ENCODE measurements around the gene RMI1. TPM values are rescaled to one million over a fixed set of nuclear protein-coding genes. Genes with fewer than 3 reads are reported as not detected.

The RMI1 gene
- total RNA-seq, 2 experiments from 2014 or later, result 31.8 to 32.3 TPM

DNA sequence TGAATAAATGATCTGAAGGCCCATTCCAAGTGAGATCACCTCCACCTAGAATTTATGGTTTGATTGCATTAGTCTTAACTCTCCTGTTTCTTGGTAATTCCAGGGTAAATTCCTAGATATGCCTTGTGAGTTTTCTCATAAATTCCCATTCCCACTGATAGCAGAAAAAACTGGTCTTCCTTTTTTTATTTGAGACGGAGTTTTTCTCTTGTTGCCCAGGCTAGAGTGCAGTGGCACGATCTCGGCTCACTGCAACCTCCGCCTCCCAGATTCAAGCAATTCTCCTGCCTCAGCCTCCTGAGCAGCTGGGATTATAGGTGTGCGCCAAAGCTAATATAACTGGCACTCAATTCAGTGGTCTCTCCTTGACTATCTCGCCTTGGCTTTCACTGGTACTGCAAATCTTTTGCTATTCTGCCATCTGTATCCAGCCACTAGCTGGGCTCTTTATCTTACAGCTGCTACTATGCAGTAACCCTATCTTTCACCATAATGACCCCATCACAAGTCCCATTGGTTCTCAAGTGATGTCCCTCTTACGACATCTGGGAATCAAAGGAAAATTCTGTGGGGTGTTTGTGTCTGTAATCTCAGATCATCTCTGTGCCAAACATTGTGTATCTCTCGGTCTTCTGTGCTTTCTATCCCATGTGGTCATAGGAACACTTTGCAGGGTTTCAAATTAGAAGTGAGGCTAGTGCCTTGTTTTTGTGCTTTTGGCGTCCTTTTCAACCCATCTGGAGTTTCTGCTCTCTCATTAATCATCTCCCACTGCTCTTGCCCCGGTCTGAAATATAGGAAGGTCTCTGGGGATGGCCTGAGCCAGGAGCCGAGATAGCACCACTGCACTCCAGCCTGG lies 15.0 kb upstream of the RMI1 start:
- ChIA-PET CTCF (no interaction called here), POLR2A (interaction anchor here (0.7 kb wide), 1 partner anchor 10 kb away, joined by 3 read pairs; no protein-coding TSS in a partner anchor)

DNA sequence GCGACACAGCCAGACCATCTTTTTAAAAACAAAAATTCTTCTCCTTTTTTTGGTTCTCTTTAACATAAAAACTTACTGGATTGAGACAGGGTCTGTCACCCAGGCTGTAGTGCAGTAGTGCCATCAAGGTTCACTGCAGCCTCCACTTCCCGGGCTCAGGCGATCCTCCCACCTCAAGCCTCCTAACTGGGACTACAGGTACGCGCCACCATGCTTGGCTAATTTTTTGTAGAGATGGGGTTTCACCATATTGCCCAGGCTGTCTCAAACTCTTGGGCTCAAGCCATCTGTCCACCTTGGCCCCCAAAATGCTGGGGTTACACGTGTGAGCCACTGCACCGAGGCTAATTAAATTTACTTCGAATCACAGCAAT lies 14.4 kb upstream of the RMI1 start:
- POLR2A ChIA-PET, result interaction anchor here (1.9 kb wide), 1 partner anchor 13 kb away, joined by 15 read pairs; the partner anchor contains the start of genes HNRNPK and RMI1
- CTCF ChIA-PET, result no interaction called here

DNA sequence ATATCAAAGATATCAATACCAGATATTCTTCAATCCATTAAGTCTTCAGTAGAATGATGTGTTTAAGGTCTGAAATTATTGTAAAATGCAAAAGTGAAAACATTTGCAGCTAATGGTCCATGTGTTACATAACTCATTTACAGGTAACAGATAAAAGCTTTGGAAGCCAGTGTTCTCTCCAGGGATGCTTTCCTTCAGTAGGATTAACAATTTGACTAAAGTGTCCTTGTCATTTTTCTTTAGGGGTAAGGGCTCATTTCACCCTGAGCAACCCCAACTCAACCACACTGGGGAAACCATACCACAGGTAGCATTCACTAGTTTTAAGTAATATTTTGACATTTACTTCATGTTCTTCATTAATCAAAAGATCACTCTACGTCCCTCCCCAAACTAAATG lies 13.5 kb upstream of the RMI1 start:
- POLR2A ChIA-PET, result interaction anchor here (0.8 to 1.9 kb wide), 2 partner anchors 13 to 40 kb away, joined by 3 to 15 read pairs; partner anchors contain the start of genes HNRNPK and RMI1
- CTCF ChIA-PET, result no interaction called here

DNA sequence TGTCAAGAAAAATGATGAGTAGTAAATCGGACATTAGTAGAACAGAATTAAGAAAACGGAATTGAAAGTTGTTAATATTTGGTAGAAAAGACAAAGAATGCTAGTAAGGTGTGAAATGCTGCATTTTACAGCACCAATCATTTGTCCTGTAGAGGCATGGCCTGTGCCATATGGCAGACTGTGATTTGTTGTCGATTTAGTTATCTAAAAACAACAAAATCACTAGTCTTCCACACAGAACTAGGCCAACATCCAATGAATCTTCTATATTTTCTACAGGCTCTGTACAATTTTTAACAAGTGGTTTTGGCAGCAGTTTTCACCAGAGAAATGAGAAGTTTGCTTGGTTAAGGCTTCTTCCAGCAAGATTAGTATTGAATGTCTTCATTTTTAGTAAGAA lies 11.0 kb upstream of the RMI1 start:
- ChIA-PET CTCF (interaction anchor here (1.0 kb wide), 1 partner anchor 9 kb away, joined by 3 read pairs; no protein-coding TSS in a partner anchor), POLR2A (no interaction called here)

DNA sequence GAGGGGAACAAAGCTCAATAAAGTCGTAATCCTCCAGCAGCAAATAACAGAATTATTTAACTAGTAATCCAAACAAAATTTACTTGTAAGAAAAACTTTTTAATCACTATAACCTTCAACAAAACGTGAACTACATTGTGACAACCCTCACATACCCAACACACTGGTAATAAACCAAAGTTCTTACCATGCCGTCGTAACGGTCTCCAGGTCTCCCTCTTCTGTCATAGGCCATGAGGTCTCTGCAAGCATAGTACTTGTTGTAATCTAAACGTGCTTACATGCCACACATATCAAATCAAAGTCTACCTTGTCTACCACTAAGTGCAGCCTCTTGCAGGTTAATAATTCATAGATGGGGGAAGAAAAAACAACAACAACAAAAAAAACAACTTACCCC lies 9.1 kb upstream of the RMI1 start:
- POLR2A ChIA-PET, result interaction anchor here (1.5 to 2.7 kb wide), 2 partner anchors 8 to 10 kb away, joined by 3 to 9 read pairs; partner anchors contain the start of gene HNRNPK
- CTCF ChIA-PET, result interaction anchor here (0.6 kb wide), 1 partner anchor 10 kb away, joined by 3 read pairs; no protein-coding TSS in a partner anchor

DNA sequence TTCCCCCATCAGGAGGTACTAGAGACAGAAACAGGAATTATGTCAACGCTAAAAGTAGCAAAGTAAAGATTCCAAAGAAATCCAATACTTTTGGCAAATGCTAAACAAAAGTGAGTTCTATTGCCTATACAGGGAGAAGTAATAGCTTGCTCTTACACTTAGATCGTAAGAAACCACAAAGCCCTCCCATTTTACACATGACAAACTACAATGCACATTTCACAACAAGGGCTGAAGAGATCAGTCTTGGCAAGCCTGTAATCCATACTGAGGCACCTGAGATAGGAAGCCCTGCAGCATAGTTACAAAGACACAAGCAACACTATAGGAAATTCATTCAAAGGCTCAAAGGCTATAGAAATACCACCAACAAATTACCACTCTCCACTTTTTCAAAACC lies 8.3 kb upstream of the RMI1 start:
- ChIA-PET POLR2A (interaction anchor here (0.6 to 2.7 kb wide), 3 partner anchors 8 to 19 kb away, joined by 3 to 9 read pairs (median 6); no protein-coding TSS in a partner anchor), CTCF (no interaction called here)

DNA sequence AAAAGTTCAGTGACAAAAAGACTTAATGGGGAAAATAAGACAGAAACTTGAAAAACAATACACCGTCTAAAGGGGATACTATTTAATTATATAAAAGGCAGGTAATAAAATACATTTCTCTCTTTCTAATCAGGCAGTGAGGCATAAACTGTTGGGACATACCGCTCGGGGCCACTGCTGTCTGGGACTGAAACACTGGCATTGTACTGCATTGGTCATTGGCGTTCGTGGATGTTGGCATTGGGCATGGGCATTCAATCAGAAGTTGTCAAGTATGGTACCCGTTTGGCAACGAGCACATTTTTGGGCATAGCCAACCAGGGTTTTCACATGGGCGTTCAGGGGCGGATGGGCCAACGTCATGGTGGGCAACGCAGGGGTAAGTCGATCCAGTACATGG lies 5.3 kb upstream of the RMI1 start:
- CTCF ChIA-PET, result no interaction called here
- POLR2A ChIA-PET, result interaction anchor here (1.0 kb wide), 1 partner anchor 10 kb away, joined by 3 read pairs; no protein-coding TSS in a partner anchor

DNA sequence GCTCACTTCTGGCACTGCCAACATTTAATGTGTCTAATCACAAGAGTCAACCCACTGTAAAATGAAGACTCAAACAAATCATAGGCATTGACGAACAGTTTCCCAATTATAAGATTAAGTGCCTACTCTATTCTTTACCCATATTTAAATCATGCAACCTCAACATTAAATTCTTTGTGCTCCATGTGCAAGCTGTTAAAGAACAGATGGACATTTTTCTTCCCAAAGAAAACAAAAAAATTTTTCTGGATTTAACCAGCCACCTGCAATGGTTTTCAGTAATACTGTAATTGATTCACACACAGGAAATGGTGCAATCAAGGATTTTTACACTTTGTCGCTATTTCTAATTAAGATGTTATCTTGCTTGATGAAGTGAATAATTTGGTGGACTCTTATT lies 4.2 kb upstream of the RMI1 start:
- POLR2A ChIA-PET, result interaction anchor here (0.6 kb wide), 1 partner anchor 11 kb away, joined by 4 read pairs; no protein-coding TSS in a partner anchor
- CTCF ChIA-PET, result no interaction called here

DNA sequence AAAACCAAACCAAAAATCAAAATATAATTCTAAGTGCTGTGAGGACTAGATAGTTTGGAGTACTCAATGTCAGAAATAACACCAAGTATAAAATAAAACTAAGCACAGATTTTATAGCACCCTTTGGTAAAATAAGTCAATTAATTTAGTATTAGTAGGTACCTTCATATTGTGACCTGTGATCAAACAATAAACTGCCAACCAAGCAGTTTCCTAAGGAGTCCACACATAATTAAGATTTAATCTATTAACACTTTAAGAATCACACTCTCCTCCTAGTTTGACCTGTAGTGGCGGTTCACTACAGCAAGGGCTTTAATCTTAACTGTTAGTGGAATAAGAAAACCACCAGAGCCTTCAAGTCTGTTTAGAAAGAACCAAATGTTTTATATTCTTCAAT lies 3.4 kb upstream of the RMI1 start:
- POLR2A ChIA-PET, result interaction anchor here (0.5 kb wide), 1 partner anchor 13 kb away, joined by 18 read pairs; no protein-coding TSS in a partner anchor
- CTCF ChIA-PET, result no interaction called here

DNA sequence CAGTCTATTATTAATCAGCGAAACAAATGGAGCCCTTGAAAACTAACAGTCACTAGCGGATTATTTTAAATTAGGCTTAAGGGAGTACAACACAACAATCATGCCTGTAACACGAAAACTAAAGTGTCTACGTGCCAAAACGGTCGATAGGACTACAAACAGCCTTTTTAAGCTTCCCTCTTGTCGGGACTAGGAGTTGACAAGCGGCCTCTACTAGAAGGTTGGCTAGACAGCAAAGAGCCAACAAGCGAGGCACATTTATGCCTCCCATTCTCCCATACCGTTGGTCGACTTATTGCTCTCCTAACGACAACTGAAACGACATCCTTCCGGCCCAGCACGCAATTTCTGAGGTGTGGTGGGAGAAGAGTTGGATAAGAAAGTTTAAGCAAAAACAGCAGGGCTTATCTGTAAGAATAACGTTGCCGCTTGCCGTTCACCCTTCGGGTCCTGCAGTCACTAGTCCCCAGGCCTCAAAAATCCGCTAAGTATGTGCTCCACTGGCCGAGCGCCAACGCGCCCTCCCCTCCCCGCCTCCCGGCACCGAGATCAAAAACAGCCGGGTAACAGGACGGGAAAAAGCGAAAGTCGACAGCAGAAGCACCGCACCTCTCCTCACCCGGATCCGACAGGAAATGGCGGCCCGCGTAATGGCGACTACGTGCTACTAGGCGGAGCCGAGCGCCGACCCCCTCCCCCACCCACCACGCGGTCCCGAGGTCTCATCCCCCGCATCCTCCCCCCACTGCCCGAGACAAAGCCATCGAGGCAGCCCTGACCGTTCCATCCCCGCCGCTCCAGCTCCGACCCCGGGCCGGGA lies 1.4 kb upstream of the RMI1 start:
- CTCF ChIA-PET, result interaction anchor here (0.5 to 1.7 kb wide), 5 partner anchors 9 to 232 kb away, joined by 3 to 4 read pairs (median 3); partner anchors contain the start of gene KIF27

DNA sequence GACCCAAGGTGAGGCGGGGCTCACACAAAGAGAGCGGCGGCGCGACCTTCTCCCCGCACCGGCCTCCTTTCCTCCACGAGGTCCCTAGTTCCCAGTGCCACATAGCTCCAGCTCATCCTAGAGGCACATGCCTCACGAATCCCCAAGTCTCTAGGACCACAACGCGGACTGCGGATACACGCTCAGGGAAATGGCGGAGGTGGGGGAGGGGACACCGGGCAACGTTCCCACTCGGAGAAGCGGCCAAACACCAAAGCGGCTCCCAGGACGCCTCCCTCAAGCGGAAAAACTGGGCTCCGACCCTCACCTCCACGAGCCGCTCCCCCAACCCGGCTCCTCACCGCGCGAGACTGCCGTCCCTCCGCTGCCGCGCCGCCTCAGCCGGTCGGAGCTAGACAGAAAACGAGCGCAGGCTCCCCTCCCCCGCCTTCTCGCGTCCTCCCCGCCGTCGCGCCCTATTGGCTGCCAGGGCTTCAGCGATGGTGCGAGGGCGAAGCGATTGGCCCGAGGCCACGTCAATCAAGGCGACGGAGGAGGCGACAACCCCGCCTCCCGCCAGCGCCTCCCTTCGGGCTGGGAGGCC lies 702 bp upstream of the RMI1 start, which contains the start of gene HNRNPK:
Gene HNRNPK, minus strand, starts transcription at position 404 of the 583 bp plus-strand sequence. CDS start 1,963 bp downstream, outside the sequence.
- CTCF ChIA-PET, result interaction anchor here (0.7 to 1.7 kb wide), 4 partner anchors 10 to 232 kb away, joined by 3 read pairs; partner anchors contain the start of gene KIF27
- POLR2A ChIA-PET, result interaction anchor here (0.6 to 3.4 kb wide), 11 partner anchors 9 to 696 kb away, joined by 3 to 15 read pairs (median 3); partner anchors contain the start of gene KIF27

More for the DNA sequence above, 1.4 kb upstream of the RMI1 start:
- POLR2A ChIA-PET, result interaction anchor here (0.6 to 3.4 kb wide), 7 partner anchors 9 to 695 kb away, joined by 3 to 15 read pairs (median 4); partner anchors contain the start of gene KIF27

DNA sequence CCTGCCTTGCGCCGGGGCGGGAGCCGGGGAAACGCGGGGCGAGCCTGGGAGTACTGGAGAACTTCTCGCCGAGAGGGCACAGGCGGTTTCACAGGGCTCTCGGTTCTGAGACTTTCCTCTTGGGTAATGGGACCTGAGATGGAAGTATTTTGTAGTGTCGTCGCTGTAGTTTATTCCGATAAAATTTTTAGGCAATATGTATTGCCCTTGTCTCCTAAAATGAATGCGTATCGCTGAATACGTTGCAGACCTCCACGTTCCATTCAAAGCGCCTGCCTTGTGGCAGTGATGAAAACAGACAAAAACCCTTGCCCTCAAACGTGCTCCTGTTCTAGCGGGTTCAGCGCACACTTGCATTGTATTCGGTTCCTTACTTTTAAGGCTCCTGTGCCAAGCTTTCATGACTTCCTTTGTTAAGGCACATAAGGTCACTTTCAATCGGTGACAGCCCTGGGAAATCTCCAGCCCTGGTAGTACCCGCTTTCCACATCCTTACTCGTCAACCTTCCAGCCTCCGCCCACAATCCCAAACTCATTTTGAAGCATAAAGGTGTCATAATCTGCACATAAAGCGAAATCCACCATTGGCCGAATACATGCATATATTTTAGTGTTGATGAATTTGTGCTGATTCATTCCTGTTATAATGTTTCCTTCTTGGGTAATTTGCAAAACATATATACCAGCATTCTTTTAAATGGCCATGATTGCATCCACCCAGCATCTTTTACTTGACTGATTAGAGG lies 694 bp downstream of the RMI1 start:
- POLR2A ChIA-PET, result interaction anchor here (1.2 to 3.4 kb wide), 5 partner anchors 14 to 312 kb away, joined by 3 to 15 read pairs (median 12); partner anchors contain the start of gene KIF27

DNA sequence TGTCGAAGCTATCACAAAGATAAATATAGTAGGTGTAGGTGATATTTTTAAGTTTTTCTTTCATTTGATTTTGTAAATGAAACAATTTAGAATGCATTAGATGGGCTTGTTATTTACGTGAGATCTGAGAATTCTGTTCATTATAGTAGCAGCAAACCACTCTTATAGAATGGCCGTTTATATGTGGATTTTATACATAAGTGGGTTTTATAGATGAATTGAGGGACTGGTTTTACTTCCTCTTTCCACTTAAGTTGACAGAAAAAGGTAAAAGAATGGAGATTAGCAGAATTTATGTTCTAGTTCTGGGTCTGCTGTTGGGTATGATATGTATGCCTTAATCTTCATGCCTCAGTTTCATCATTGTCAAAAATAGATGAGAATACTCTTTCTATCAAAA lies 5.6 kb downstream of the RMI1 start:
- ChIA-PET POLR2A (no interaction called here), CTCF (no interaction called here)

More for the DNA sequence above, 694 bp downstream of the RMI1 start:
- CTCF ChIA-PET, result no interaction called here

DNA sequence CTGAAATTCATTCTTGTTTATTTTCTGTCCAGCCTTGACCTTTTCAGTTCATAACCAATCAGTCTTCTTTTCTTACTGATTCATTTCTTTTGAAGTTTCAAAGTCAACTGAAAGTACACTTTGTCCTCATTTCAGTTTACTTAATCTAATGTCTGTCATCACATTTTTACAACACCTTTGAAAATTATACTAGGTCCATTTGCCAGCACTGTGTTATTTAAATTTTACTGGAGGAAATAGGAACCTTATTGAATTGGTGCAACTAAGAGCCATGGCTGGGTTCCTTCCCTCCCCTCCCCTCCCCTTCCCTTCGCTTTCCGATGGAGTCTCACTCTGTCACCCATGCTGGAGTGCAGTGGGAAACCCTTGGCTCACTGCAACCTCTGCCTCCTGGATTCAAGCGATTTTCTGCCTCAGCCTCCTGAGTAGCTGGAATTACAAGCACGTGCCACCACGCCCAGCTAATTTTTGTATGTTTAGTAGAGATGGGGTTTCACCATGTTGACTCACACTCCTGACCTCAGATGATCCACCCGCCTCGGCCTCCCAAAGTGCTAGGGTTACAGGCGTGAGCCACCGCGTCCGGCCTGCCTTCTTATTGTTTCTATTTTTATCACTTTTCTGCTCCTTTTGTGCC lies 6.3 kb downstream of the RMI1 start:
- POLR2A ChIA-PET, result interaction anchor here (0.7 kb wide), 1 partner anchor 10 kb away, joined by 4 read pairs; no protein-coding TSS in a partner anchor
- CTCF ChIA-PET, result no interaction called here

DNA sequence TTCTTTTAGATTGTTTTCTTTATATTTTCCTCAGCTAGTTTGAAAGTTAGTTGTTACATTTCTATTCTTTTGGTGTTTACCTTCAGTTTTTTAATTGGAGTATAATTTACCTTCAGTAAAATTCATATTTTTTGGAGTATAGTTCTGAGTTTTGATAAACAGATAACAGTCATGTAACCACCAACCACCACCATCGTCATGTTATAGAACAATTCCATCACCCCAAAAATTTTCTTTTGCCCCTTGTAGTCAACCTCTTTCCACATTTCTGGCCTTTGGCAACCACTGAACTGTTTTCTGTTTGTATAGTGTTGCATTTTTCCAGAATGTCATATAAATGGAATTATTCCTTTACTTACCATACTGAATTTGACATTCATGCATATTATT lies 6.8 kb downstream of the RMI1 start:
- POLR2A ChIA-PET, result interaction anchor here (0.7 kb wide), 1 partner anchor 11 kb away, joined by 4 read pairs; no protein-coding TSS in a partner anchor
- CTCF ChIA-PET, result no interaction called here

DNA sequence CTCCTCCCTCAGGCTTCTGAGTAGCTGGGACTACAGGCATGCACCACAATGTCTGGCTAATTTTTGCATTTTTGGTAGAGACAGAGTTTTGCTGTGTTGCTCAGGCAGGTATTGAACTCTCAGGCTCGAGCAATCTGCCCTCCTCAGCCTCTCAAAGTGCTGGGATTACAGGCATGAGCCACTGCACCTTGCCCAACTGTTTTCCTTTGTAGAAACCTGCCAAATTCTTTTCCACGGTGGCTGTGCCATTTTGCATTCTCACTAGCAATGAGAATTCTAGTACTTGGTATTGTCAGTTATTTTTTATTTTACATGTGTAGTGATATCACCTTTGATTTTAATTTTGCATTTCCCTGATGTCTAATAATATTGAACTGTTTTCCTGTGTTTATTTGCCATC lies 7.8 kb downstream of the RMI1 start:
- POLR2A ChIA-PET, result no interaction called here

DNA sequence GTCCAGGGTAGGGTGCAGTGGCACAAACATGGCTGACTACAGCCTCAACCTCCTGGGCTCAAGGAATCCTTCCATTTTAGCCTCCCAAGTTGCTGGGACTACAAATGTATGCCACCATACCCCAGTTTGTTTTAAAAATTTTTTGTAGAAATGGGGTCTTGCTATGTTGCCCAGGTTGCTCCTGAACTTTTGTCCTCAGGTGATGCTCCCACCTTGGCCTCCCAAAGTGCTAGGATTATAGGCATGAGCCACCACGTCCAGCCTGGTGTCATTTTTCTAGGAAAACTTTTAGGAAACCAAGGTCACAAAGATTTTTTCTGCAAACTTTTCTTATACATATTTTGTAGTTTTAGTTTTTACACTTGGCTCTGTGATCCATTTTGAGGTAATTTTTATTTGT lies 10.8 kb downstream of the RMI1 start:
- POLR2A ChIA-PET, result no interaction called here
- CTCF ChIA-PET, result no interaction called here

More for the DNA sequence above, 7.8 kb downstream of the RMI1 start:
- CTCF ChIA-PET, result no interaction called here

DNA sequence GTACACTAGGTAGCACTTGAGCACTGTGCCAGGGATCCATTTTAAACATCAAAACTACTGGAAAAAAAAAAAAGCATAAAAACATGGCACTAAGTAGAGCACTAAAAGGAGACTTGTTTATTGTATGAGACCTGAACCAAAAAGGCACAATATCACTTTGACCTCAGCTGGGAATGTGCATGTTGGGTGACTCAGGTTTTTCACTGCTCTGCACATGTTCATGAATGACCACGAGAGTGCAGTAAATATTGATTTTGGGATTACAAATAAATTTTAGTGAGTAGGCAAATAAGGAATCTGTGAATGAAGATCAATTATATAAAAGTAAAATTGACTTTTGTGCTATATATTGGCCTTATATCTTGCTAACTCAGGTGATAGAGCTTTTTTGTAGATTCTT lies 11.8 kb downstream of the RMI1 start:
- ChIA-PET POLR2A (no interaction called here), CTCF (no interaction called here)
